Measurements from ENCODE around the gene ELAVL2. TPM values are rescaled to one million over a fixed set of nuclear protein-coding genes. Genes with fewer than 3 reads are reported as not detected.
A peak's percentile ranks its signal among the peaks of the same experiment; 100 is the strongest.

Gene ELAVL2
- total RNA-seq, 4 donors from 2014 or later = 0.13 to 0.62 (median 0.25) TPM; not detected in 1

GRCh38 chr9:23830929-23831730 lies 5.1 kb upstream of the ELAVL2 start:
- Histone ChIP-seq H3K4me1 (peaks cover 0 to 15% (median 0%) of the 10 kb centered on the region in 3 donors), H3K9me3 (no peaks in the 10 kb centered on the region), H3K27me3 (peaks cover 71% of the 10 kb centered on the region), H3K4me3 (no peak overlapping the region), H3K27ac (no peak overlapping the region), H3K36me3 (no peaks in the 10 kb centered on the region)
- WGBS, 2 donors (ENCODE audit: low coverage in 1 of 2) = 4 to 5% methylated on average over 9 to 27 of the region's 28 CpGs
- ATAC-seq = no peak
- no peak for TF ChIP-seq CTCF (IDR thresholded peaks at IDR 0.05)

GRCh38 chr9:23830476-23830805 lies 4.4 kb upstream of the ELAVL2 start:
- TF ChIP-seq EP300 (IDR thresholded peaks at IDR 0.05) = no peak
- TF ChIP-seq POLR2AphosphoS5 (IDR thresholded peaks at IDR 0.05) = no peak
- no peak for TF ChIP-seq POLR2A (IDR thresholded peaks at IDR 0.05)
- TF ChIP-seq CTCF (IDR thresholded peaks at IDR 0.05) = no peak
- H3K36me3 ChIP-seq = no peaks in the 10 kb centered on the region
- 6 to 20% methylated on average over 5 of the region's 5 CpGs for WGBS, 2 donors (ENCODE audit: low coverage in 1 of 2)
- H3K27me3 ChIP-seq = peaks cover 78% of the 10 kb centered on the region
- no peak for ATAC-seq
- H3K9me3 ChIP-seq = no peaks in the 10 kb centered on the region
- H3K4me1 ChIP-seq = peaks cover 0 to 22% (median 0%) of the 10 kb centered on the region in 3 donors
- H3K27ac ChIP-seq = no peak overlapping the region
- H3K4me3 ChIP-seq = no peak overlapping the region

GRCh38 chr9:23829580-23830475 lies 3.8 kb upstream of the ELAVL2 start:
- H3K27ac ChIP-seq = no peak overlapping the region
- no peaks in the 10 kb centered on the region for H3K9me3 ChIP-seq
- ATAC-seq = no peak
- WGBS, 2 donors (ENCODE audit: low coverage in 1 of 2) = 2% methylated on average over 18 to 22 of the region's 22 CpGs
- H3K36me3 ChIP-seq = no peaks in the 10 kb centered on the region
- no peak overlapping the region for H3K4me3 ChIP-seq
- H3K27me3 ChIP-seq = peaks cover 84% of the 10 kb centered on the region
- peaks cover 0 to 28% (median 0%) of the 10 kb centered on the region in 3 donors for H3K4me1 ChIP-seq
- TF ChIP-seq POLR2A (IDR thresholded peaks at IDR 0.05) (no peak), CTCF (IDR thresholded peaks at IDR 0.05) (no peak), EP300 (IDR thresholded peaks at IDR 0.05) (no peak), POLR2AphosphoS5 (IDR thresholded peaks at IDR 0.05) (no peak)

- no peaks in the 10 kb centered on the region for H3K9me3 ChIP-seq
- TF ChIP-seq POLR2A (IDR thresholded peaks at IDR 0.05) = no peak
- no peak for TF ChIP-seq EP300 (IDR thresholded peaks at IDR 0.05)
- H3K27me3 ChIP-seq = peaks cover 100% of the 10 kb centered on the region
- no peak overlapping the region for H3K27ac ChIP-seq
- peaks cover 0 to 55% (median 10%) of the 10 kb centered on the region in 3 donors for H3K4me1 ChIP-seq
- WGBS, 2 donors (ENCODE audit: low coverage in 1 of 2) = 0 to 5% methylated on average over 4 to 12 of the region's 12 CpGs
- H3K4me3 ChIP-seq = peak overlapping the region; percentile 33 to 41
- no peaks in the 10 kb centered on the region for H3K36me3 ChIP-seq
- no peak for ATAC-seq
Observed at GRCh38 chr9:23825700-23826099, 340 bp downstream of the ELAVL2 start.

GRCh38 chr9:23824830-23825591 lies 1.0 kb downstream of the ELAVL2 start:
- no peak overlapping the region for H3K27ac ChIP-seq
- H3K9me3 ChIP-seq = no peaks in the 10 kb centered on the region
- peaks cover 100% of the 10 kb centered on the region for H3K27me3 ChIP-seq
- peak overlapping the region; percentile 33 to 41 for H3K4me3 ChIP-seq
- WGBS, 2 donors (ENCODE audit: low coverage in 1 of 2) = 1 to 2% methylated on average over 11 to 14 of the region's 25 CpGs
- ATAC-seq = no peak
- H3K4me1 ChIP-seq = peaks cover 0 to 55% (median 10%) of the 10 kb centered on the region in 3 donors
- H3K36me3 ChIP-seq = no peaks in the 10 kb centered on the region
- TF ChIP-seq POLR2A (IDR thresholded peaks at IDR 0.05) = no peak
- no peak for TF ChIP-seq POLR2AphosphoS5 (IDR thresholded peaks at IDR 0.05)
- no peak for TF ChIP-seq CTCF (IDR thresholded peaks at IDR 0.05)
- TF ChIP-seq EP300 (IDR thresholded peaks at IDR 0.05) = no peak
